ENCODE measurements around the gene THSD4. TPM values are rescaled to one million over a fixed set of nuclear protein-coding genes. Genes with fewer than 3 reads are reported as not detected.

THSD4 gene
- total and polyA plus RNA-seq, 9 of the 15 experiments (the other 6 are each of a cell fraction or from before 2014, with no cell fraction given) = 0.04 TPM; not detected in 5

- under 1% methylated on average over 16 of the region's 16 CpGs for WGBS (ENCODE audit: insufficient coverage, low coverage, missing lambda C conversion rate)
- intact Hi-C loops (cut with micrococcal nuclease) (no loop called here), in situ Hi-C loops (cut with MboI) (loop anchor here (5.0 to 25.0 kb wide), 2 partner anchors 54 to 786 kb away; no protein-coding TSS in a partner anchor)
- Histone ChIP-seq H3K27ac (ENCODE audit: extremely low read depth, low read depth, low read length) (no peak overlapping the region), H3K9me3 (replicated peaks; ENCODE audit: control insufficient read depth, insufficient read depth, low read depth, low read length) (no peaks in the 10 kb centered on the region), H2AFZ (ENCODE audit: low read depth, low read length) (no peak overlapping the region), H3K4me3 (no peak overlapping the region), H4K20me1 (replicated peaks; ENCODE audit: control insufficient read depth, insufficient read depth, low read length) (no peaks in the 10 kb centered on the region), H3K36me3 (ENCODE audit: control insufficient read depth, insufficient read depth, low read length) (no peaks in the 10 kb centered on the region), H3K9ac (ENCODE audit: insufficient read depth in 1 of 2, low read depth in 2 of 2, low read length in 2 of 2) (no peak overlapping the region; a peak in 1 of 4 replicates), H3K4me2 (ENCODE audit: insufficient read depth, low read length) (no peak overlapping the region), H3K4me1 (replicated peaks in 1 of 2; ENCODE audit: control insufficient read depth in 2 of 2, insufficient read depth in 2 of 2, low read length in 2 of 2) (no peaks in the 10 kb centered on the region), H3K79me2 (ENCODE audit: control insufficient read depth, insufficient read depth, low read length) (no peaks in the 10 kb centered on the region), H3K9me1 (ENCODE audit: control insufficient read depth, insufficient read depth, low read length) (no peaks in the 10 kb centered on the region), H3K27me3 (ENCODE audit: control insufficient read depth in 2 of 2, insufficient read depth in 2 of 2, low read length in 2 of 2) (peaks cover 8 to 43% of the 10 kb centered on the region in 2 experiments; a peak in 4 of 5 replicates)
- ChIA-PET CTCF (ENCODE audit: low intra/inter-chr PET ratio) (no interaction called here), POLR2A (no interaction called here)
- BruUV-seq (replicated peaks) = no TSS peak
- TF ChIP-seq ZNF165 (CRISPR knock-in tag; IDR thresholded peaks at IDR 0.05; ENCODE audit: borderline replicate concordance) (no peak), C11orf30 (IDR thresholded peaks at IDR 0.05; ENCODE audit: low read depth) (no peak), ZNF184 (CRISPR knock-in tag; IDR thresholded peaks at IDR 0.05) (no peak), MYC (IDR thresholded peaks at IDR 0.05; ENCODE audit: low read depth, low read length) (no peak), MYC (CRISPR knock-in tag; IDR thresholded peaks at IDR 0.05; ENCODE audit: borderline replicate concordance, low read depth) (no peak), DDX20 (tag; IDR thresholded peaks at IDR 0.05; ENCODE audit: low read depth) (no peak), DPF2 (IDR thresholded peaks at IDR 0.05) (no peak), SMAD4 (CRISPR knock-in tag; conservative IDR thresholded peaks at IDR 0.05) (no peak), ZSCAN32 (CRISPR knock-in tag; IDR thresholded peaks at IDR 0.05) (no peak)
- ATAC-seq (no peak), FAIRE-seq (no peak), DNase-seq (ENCODE audit: extremely low read depth in 1 of 4, low spot score in 3 of 4) (no peak)
Observed at GRCh38 chr15:71748293-71748718, 633.0 kb downstream of the THSD4 start.
